ENCODE measurements around the gene MCAT.

- TF ChIP-seq CTCF (conservative IDR thresholded peaks at IDR 0.05; ENCODE audit: low read depth, low read length) (no peak), POLR2A (IDR thresholded peaks at IDR 0.05; ENCODE audit: low read depth, low read length) (no peak), RCOR1 (IDR thresholded peaks at IDR 0.05; ENCODE audit: insufficient replicate concordance, low read length) (no peak), MAFK (IDR thresholded peaks at IDR 0.05; ENCODE audit: low read depth, low read length) (no peak), USF2 (IDR thresholded peaks at IDR 0.05; ENCODE audit: low read depth, low read length) (no peak), SMC3 (IDR thresholded peaks at IDR 0.05; ENCODE audit: low read depth, low read length) (no peak), BHLHE40 (IDR thresholded peaks at IDR 0.05; ENCODE audit: low read depth, low read length) (no peak), CEBPB (IDR thresholded peaks at IDR 0.05; ENCODE audit: low read depth, low read length) (no peak), RAD21 (IDR thresholded peaks at IDR 0.05; ENCODE audit: low read length) (no peak)
Measured at GRCh38 chr22:43094085-43094484, 49.1 kb downstream of the MCAT start.

Data from IMR-90 (cell line).